Sciatic nerve (tissue), 2 donors: Measurements from ENCODE around the gene SVOPL. TPM values are rescaled to one million over a fixed set of nuclear protein-coding genes. Genes with fewer than 3 reads are reported as not detected.

Experiments
- ATAC-seq: fragments of 200-7000 bp; cut with Tn5 transposase; one replicate; pipeline ENCODE4 v1.9.1; 2020; ENCODE audit warnings: mild to moderate bottlenecking, moderate library complexity
- DNase-seq: peaks from one replicate; pipeline ENCODE4 v3.0.0-alpha.2; 2020; ENCODE audit warnings: low spot score
- intact Hi-C: fragments of 100-400 bp; cut with DNase I; formaldehyde crosslinking; loops from one replicate; pipeline ENCODE4 v1.14.2; 2022
- total RNA-seq: library from RNA; stranded (reverse); fragmentation: NEBNext Ultra II Directional; extraction: Animal tissue kit (Norgen Biotek cat#: 25700); gene quantifications from one replicate; pipeline ENCODE4 v1.2.1, GENCODE V29; 2021
- donor health status: DM: no; HTN: no; CAD: no.
- donor health status: DM: no; HTN: no; CAD: no.

SVOPL gene
- total RNA-seq, 1 donor from 2014 or later = not detected

- DNase-seq = no peak
- ATAC-seq = no peak
- intact Hi-C loops = no loop called here
Observed at GRCh38 chr7:138622841-138623240, 78.3 kb downstream of the SVOPL start.

GRCh38 chr7:138618933-138619332 is 82.2 kb downstream of the SVOPL start:
- intact Hi-C loops = no loop called here
- DNase-seq (no peak), ATAC-seq (no peak)

- ATAC-seq (no peak), DNase-seq (no peak)
- intact Hi-C loops = no loop called here
Observed at GRCh38 chr7:138618506-138618905, 82.7 kb downstream of the SVOPL start.

- intact Hi-C loops = no loop called here
- ATAC-seq = no peak
- no peak for DNase-seq
Observed at GRCh38 chr7:138616085-138616484, 85.1 kb downstream of the SVOPL start.

- intact Hi-C loops = no loop called here
- ATAC-seq (no peak), DNase-seq (no peak)
Observed at GRCh38 chr7:138613630-138614029, 87.5 kb downstream of the SVOPL start.

GRCh38 chr7:138610671-138611170 is 90.4 kb downstream of the SVOPL start:
- intact Hi-C loops = no loop called here
- no peak for DNase-seq
- no peak for ATAC-seq

GRCh38 chr7:138608275-138608674 is 92.9 kb downstream of the SVOPL start:
- no peak for DNase-seq
- no peak for ATAC-seq
- intact Hi-C loops = no loop called here

- intact Hi-C loops = no loop called here
- DNase-seq = no peak
- no peak for ATAC-seq
Observed at GRCh38 chr7:138607216-138608126, 93.7 kb downstream of the SVOPL start.

- intact Hi-C loops = no loop called here
- ATAC-seq (no peak), DNase-seq (no peak)
Observed at GRCh38 chr7:138606236-138606635, 94.9 kb downstream of the SVOPL start.

- DNase-seq (no peak), ATAC-seq (no peak)
- intact Hi-C loops = loop anchor here (5.0 kb wide), 1 partner anchor 734 kb away; no protein-coding TSS in a partner anchor
Observed at GRCh38 chr7:138603549-138604318, 97.4 kb downstream of the SVOPL start.

GRCh38 chr7:138602451-138602850 is 98.7 kb downstream of the SVOPL start:
- DNase-seq (no peak), ATAC-seq (no peak)
- intact Hi-C loops = loop anchor here (5.0 kb wide), 1 partner anchor 735 kb away; no protein-coding TSS in a partner anchor

GRCh38 chr7:138595454-138595853 is 105.7 kb downstream of the SVOPL start:
- intact Hi-C loops = no loop called here
- ATAC-seq (no peak), DNase-seq (no peak)

- intact Hi-C loops = no loop called here
- DNase-seq (no peak), ATAC-seq (no peak)
Observed at GRCh38 chr7:138590154-138590553, 111.0 kb downstream of the SVOPL start.

GRCh38 chr7:138588986-138589385 is 112.2 kb downstream of the SVOPL start:
- no peak for ATAC-seq
- intact Hi-C loops = loop anchor here (5.0 kb wide), 1 partner anchor 1362 kb away; no protein-coding TSS in a partner anchor

GRCh38 chr7:138587485-138587884 is 113.7 kb downstream of the SVOPL start:
- no peak for ATAC-seq
- no peak for DNase-seq
- intact Hi-C loops = loop anchor here (5.0 kb wide), 1 partner anchor 1360 kb away; no protein-coding TSS in a partner anchor

More at GRCh38 chr7:138588986-138589385, 112.2 kb downstream of the SVOPL start:
- no peak for DNase-seq

- ATAC-seq (no peak), DNase-seq (no peak)
- intact Hi-C loops = loop anchor here (5.0 kb wide), 1 partner anchor 1358 kb away; no protein-coding TSS in a partner anchor
Observed at GRCh38 chr7:138585283-138585993, 115.7 kb downstream of the SVOPL start.

GRCh38 chr7:138584696-138585095 is 116.5 kb downstream of the SVOPL start:
- intact Hi-C loops = loop anchor here (5.0 kb wide), 1 partner anchor 1357 kb away; no protein-coding TSS in a partner anchor
- DNase-seq (no peak), ATAC-seq (no peak)

- DNase-seq (no peak), ATAC-seq (no peak)
- intact Hi-C loops = no loop called here
Observed at GRCh38 chr7:138584283-138584682, 116.9 kb downstream of the SVOPL start.

GRCh38 chr7:138581065-138581464 is 120.1 kb downstream of the SVOPL start:
- DNase-seq = no peak
- no peak for ATAC-seq
- intact Hi-C loops = no loop called here
